HG03439 (cell line): ENCODE data around the gene RGS7.
"Not testable (repeated sequence)": the region's sequence is repeated elsewhere in the genome, so short reads cannot be mapped to it uniquely, and the experiment has no call there.

Experiments
- ATAC-seq: cut with Tn5 transposase; IDR thresholded peaks from one replicate; pipeline ENCODE4 v1.9.1; 2021; ENCODE audit warnings: mild to moderate bottlenecking, moderate library complexity; ENCODE audit not compliant: unreplicated experiment

RGS7 gene

DNA sequence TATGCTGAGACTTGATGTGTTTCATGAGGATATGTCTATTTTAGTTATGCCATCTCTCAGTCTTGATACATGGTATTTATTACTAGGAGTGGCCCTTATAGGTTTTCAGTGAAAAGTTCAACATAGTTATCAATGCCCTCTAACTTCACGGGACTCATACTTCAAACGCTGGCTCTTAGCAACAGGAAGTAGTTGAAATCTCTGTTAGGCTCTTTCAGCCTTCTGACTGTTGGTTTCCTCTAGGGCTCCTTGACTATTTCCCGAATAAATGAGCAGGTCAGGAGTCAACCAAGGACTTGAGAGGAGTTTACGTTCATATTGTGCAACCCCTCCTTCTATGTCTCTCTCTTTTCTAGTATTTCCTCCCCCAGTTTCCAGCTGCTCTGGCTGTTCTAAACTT is 141.8 kb downstream of the RGS7 start:
- no peak for ATAC-seq

- no peak for ATAC-seq
These were observed 143.9 kb downstream of the RGS7 start for GRCh38 chr1:241213139-241213538.

- ATAC-seq: no peak
These were observed 144.4 kb downstream of the RGS7 start for GRCh38 chr1:241212628-241213027.

DNA sequence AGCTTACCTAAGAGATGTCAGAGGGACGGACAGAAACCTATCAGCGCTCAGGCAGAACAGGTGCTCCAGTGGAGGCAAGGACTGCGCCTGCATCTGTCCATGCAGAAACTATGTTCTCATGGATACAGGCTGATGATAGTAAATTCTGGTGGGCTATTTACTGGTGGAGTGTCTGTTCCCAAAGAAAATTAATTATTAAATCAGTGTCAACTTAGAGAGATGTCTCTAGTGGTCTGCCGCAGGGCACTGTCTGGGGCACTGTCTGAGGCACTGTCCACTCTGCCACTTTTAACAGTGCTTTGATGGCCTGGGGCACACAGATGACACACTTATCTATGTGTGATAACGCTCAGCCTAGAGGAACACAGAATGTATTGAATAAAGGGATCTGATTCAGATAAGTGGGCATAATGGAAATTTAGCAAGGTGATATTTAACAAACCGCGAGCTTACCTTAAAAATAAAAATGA is 148.1 kb downstream of the RGS7 start:
- no peak for ATAC-seq

GRCh38 chr1:241203817-241204216 is 153.2 kb downstream of the RGS7 start:
- no peak for ATAC-seq

DNA sequence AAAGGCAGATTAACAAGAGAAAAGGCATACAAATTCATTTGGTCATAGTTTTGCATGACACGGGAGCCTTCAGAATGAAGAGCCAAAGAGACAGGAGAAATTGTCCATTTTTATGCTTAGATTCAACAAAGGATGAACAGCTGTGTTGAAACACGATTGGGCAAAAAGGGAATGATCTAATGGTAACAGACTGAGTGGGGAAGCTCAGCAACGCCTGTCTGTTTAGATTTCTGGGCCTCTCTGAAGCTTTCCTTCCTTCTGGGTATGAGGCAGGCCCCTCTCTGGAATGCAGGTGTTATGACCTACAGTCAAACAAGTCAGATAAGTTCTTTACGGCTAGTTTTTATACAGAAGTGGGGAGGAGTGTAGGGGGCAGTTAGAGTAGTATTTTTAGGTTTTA is 154.6 kb downstream of the RGS7 start:
- ATAC-seq: no peak

DNA sequence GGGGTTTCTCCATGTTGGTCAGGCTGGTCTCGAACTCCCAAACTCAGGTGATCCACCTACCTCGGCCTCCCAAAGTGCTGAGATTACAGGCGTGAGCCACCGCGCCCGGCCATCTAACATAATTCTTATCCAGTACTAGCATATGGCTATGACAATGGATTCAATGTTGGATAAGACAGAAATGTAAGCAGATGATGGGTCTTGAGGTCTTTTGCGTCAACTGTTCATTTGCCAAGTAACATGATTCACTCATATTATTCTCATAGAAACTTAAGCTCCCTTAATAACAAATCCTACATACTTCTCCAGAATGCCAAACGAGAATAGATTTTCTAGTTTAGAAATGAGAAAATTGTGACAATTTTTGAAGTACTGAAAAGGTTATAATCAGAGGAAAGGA is 170.3 kb downstream of the RGS7 start:
- no peak for ATAC-seq

DNA sequence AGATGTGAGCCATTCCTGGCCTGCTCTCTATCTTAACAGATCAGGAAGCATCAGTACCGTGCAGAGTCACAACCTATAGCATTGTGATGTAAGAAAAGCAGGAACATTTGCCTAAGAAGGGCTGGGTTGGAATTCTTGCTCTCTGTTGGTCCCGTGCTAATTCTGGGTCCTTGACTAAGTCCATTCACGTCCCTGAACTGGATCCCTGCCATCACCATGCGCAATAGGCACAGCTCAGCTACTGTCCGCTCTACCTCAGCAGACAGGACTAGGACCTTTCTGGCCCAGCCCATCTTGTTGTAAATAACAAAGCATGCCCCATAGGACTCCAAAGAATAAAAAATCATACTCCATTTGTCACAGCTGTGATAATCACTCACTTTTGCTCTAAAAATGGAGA is 175.0 kb downstream of the RGS7 start:
- ATAC-seq: no peak

- ATAC-seq: no peak
These were observed 175.5 kb downstream of the RGS7 start for GRCh38 chr1:241181471-241181870.

- ATAC-seq: no peak
These were observed 176.4 kb downstream of the RGS7 start for GRCh38 chr1:241180569-241180968.

DNA sequence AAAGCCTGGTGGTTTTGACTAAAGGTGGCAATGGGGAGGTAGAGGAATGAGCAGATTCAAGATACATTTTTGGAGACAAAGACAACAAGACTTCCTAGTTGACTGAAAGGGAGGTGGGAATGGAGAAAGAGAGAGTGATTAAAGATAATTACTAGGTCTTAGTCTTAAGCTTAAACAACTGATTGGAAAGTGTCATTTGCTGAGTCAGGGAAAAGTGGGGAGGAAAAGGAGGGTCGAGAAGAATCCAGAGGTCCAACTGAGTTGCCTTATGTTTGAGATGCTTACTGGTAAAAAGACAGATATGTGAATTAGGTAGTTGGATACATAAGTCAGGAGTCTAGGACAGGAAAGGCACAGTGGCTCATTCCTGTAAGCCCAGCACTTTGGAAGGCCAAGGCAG is 179.3 kb downstream of the RGS7 start:
- ATAC-seq: no peak

- no peak for ATAC-seq
These were observed 184.5 kb downstream of the RGS7 start for GRCh38 chr1:241172486-241172885.

DNA sequence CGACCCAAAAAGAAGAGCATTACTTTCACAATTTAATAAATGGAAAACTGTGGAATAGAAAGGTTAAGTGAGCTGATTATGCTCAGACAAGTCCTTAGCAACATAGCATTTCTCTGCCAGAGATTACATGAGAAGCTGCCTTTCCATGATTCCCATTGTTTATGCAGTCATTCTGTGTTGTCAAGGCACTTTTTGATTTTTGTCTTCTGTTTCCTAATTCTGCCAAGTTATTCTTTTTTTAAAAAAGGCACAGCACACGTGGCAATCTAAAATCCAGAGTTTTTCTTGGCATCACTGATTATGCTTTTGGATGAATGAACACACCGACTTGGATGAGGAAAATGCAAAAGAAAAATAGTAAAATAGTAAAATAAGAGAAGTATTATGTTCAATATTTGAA is 185.0 kb downstream of the RGS7 start:
- no peak for ATAC-seq

DNA sequence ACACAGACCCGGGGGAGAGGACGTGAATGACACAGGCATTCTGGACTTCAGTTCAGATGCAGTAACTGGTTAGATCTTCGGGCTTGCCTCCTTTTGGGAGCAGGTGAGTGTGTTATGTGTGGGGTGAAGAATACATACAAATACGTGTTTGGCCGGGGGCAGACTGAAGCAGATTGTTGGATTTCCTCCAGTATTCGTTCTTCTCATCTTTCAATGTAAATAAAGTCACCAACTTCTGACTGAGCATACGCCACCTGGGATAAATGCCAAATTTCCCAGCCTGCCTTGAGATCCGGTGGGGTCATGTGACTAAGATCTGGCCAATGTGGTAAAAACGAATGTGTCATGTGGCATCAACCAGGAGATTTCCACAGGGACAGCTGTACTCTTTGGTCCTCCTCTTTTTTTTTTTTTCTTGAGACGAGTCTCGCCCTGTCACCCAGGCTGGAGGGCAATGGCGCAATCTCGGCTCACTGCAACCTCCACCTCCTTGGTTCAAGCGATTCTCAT is 189.8 kb downstream of the RGS7 start:
- ATAC-seq: no peak

DNA sequence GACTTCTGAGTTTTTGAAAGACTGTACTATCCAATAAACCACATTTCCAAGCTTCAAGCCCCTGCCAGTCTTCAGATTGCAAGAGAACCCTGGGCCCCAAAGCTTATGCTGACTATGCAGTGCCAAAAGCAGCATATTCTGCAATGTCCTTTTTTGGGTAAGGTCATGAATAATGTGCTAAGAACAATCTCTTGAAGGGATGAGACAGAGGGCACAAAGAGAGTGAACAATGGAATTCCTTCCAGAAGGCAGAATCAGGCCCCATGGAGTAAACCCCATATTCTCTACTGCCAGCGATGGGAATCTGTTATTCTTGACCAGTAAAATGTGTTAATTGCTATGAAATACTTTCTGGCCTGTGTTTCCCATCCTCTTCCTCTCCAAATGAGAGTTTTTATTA is 190.4 kb downstream of the RGS7 start:
- no peak for ATAC-seq

DNA sequence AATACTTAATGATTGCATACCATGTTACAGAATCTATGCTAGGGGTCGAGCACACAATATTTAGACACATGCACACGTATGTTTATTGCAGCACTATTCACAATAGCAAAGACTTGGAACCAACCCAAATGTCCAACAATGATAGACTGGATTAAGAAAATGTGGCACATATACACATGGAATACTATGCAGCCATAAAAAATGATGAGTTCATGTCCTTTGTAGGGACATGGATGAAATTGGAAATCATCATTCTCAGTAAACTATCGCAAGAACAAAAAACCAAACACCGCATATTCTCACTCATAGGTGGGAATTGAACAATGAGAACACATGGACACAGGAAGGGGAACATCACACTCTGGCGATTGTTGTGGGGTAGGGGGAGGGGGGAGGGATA is 191.7 kb downstream of the RGS7 start:
- ATAC-seq: not testable (repeated sequence)

GRCh38 chr1:241163363-241163762 is 193.6 kb downstream of the RGS7 start:
- no peak for ATAC-seq

DNA sequence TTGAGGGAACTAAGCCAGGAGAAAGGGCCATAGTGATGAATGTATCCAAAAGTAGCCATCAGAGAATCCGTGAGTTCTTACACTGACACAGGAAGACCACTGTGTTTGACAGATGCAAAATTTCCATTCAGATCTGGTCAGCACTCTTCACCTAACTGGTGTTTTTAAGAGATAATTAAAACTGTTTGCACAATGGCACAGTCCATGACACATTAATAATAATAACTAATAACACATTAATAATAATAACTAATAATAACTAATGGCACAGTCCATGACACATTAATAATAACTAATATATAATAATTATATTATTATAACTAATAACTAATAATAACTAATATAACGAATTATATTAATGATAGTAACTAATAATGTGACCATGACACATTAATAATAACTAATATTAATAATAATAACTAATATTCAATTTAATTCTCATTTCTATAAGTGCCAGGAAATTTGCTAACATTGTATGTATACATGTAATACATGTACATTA is 195.8 kb downstream of the RGS7 start:
- ATAC-seq: no peak

DNA sequence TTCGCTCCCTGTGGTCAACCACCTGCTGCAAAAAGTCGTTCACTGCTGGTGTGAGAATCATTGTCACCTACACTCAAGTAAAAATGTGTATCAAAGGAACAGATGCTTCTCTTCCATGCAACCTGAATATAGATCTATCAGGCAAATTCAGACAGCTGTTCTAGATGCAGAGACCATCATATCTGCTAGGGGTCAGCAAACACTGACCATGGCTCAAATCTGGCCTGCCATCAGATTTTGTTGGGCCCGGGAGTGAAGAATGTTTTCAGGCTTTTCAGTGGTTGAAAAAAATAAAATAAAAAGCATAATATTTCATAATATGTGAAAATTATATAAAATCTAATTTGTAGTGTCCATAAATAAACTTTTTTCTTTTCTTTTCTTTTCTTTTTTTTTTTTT is 199.6 kb downstream of the RGS7 start:
- ATAC-seq: no peak

DNA sequence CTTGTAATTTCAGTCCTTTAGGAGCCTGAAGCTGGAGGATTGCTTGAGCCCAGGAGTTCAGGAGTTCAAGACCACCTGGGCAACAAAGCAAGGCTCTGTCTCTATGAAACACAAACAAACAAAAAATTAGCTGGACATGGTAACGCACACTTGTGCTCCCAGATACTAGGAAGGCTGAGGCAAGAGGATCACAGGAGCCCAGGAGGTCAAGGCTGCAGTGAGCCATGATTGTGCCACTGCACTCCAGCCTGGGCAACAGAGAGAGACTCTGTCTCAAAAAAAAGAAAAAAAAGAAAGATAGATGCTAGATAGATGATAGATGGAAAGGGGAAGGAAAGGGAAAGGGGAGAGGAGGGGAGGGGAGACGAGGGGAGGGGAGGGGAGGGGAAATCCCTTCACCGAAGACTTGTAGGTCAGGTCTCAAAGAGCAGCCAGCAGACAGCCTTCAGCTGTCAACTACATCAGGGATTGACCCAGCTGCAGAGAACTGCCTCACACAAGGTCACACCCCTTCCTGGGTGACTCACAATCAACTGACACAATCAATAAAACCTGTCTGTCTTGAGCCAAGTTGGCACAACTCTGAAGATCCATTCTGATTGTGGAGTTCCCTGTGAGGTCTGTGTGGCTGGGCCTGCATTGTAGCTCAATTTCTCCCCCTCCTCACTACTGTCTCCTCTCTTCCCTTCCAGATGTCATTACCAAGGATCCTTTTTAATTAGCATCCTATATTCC is 200.6 kb downstream of the RGS7 start:
- no peak for ATAC-seq

GRCh38 chr1:241145881-241146280 is 211.1 kb downstream of the RGS7 start:
- ATAC-seq: no peak

GRCh38 chr1:241143765-241144442 is 213.1 kb downstream of the RGS7 start:
- ATAC-seq: no peak
